ENCODE data around the gene TRIP12. TPM values are rescaled to one million over a fixed set of nuclear protein-coding genes. Genes with fewer than 3 reads are reported as not detected.
"Not testable (repeated sequence)": the region's sequence is repeated elsewhere in the genome, so short reads cannot be mapped to it uniquely, and the experiment has no call there.

The TRIP12 gene
- total RNA-seq, result 222 TPM
- long read RNA-seq, full-length matches to known transcripts, result 1 of 61 reads
- long read RNA-seq, partial matches to known transcripts, result 28 of 61 reads
- long read RNA-seq, other reads (novel, unspliced or antisense), result 32 of 61 reads

- DNase-seq (ENCODE audit: low spot score), result peak; percentile 95
- intact Hi-C loops (cut with DNase I), result loop anchor here (5.0 kb wide), 1 partner anchor 120 kb away; no protein-coding TSS in a partner anchor
Measured at GRCh38 chr2:229921892-229922448, at the start of gene TRIP12. TSS of gene TRIP12 (minus strand) at chr2:229922009. CDS start at chr2:229880079, 41,930 bp downstream.

- no peak for DNase-seq (ENCODE audit: low spot score)
- intact Hi-C loops (cut with DNase I), result no loop called here
Measured at GRCh38 chr2:229971298-229971790, 49.5 kb upstream of the TRIP12 start.

GRCh38 chr2:229970406-229970805, 48.6 kb upstream of the TRIP12 start:
- intact Hi-C loops (cut with DNase I), result no loop called here

GRCh38 chr2:229969921-229970320, 48.1 kb upstream of the TRIP12 start:
- intact Hi-C loops (cut with DNase I), result no loop called here
- DNase-seq (ENCODE audit: low spot score), result no peak

More at GRCh38 chr2:229970406-229970805, 48.6 kb upstream of the TRIP12 start:
- no peak for DNase-seq (ENCODE audit: low spot score)

GRCh38 chr2:229963596-229963995, 41.8 kb upstream of the TRIP12 start:
- DNase-seq (ENCODE audit: low spot score); intact Hi-C loops (cut with DNase I): not testable (repeated sequence)

- intact Hi-C loops (cut with DNase I), result no loop called here
Measured at GRCh38 chr2:229956491-229956890, 34.7 kb upstream of the TRIP12 start.

GRCh38 chr2:229955663-229956062, 33.9 kb upstream of the TRIP12 start:
- intact Hi-C loops (cut with DNase I), result no loop called here

More at GRCh38 chr2:229956491-229956890, 34.7 kb upstream of the TRIP12 start:
- DNase-seq (ENCODE audit: low spot score), result no peak

GRCh38 chr2:229952256-229952835, 30.5 kb upstream of the TRIP12 start:
- intact Hi-C loops (cut with DNase I), result no loop called here
- no peak for DNase-seq (ENCODE audit: low spot score)

More at GRCh38 chr2:229955663-229956062, 33.9 kb upstream of the TRIP12 start:
- DNase-seq (ENCODE audit: low spot score), result no peak

GRCh38 chr2:229947544-229947943, 25.7 kb upstream of the TRIP12 start:
- intact Hi-C loops (cut with DNase I), result no loop called here

GRCh38 chr2:229945975-229946374, 24.2 kb upstream of the TRIP12 start:
- DNase-seq (ENCODE audit: low spot score), result no peak
- intact Hi-C loops (cut with DNase I), result no loop called here

More at GRCh38 chr2:229947544-229947943, 25.7 kb upstream of the TRIP12 start:
- no peak for DNase-seq (ENCODE audit: low spot score)

GRCh38 chr2:229943770-229944449, 22.1 kb upstream of the TRIP12 start:
- intact Hi-C loops (cut with DNase I), result no loop called here
- no peak for DNase-seq (ENCODE audit: low spot score)

- no peak for DNase-seq (ENCODE audit: low spot score)
- intact Hi-C loops (cut with DNase I), result no loop called here
Measured at GRCh38 chr2:229943171-229943570, 21.4 kb upstream of the TRIP12 start.

GRCh38 chr2:229942671-229943070, 20.9 kb upstream of the TRIP12 start:
- intact Hi-C loops (cut with DNase I), result no loop called here
- DNase-seq (ENCODE audit: low spot score), result no peak

- DNase-seq (ENCODE audit: low spot score), result no peak
- intact Hi-C loops (cut with DNase I), result no loop called here
Measured at GRCh38 chr2:229937537-229937936, 15.7 kb upstream of the TRIP12 start.

GRCh38 chr2:229931241-229931640, 9.4 kb upstream of the TRIP12 start:
- intact Hi-C loops (cut with DNase I), result no loop called here
- no peak for DNase-seq (ENCODE audit: low spot score)

- intact Hi-C loops (cut with DNase I), result no loop called here
- DNase-seq (ENCODE audit: low spot score), result no peak
Measured at GRCh38 chr2:229930656-229931055, 8.8 kb upstream of the TRIP12 start.

- intact Hi-C loops (cut with DNase I), result no loop called here
- no peak for DNase-seq (ENCODE audit: low spot score)
Measured at GRCh38 chr2:229927817-229928321, 6.1 kb upstream of the TRIP12 start.

- intact Hi-C loops (cut with DNase I), result no loop called here
- DNase-seq (ENCODE audit: low spot score), result no peak
Measured at GRCh38 chr2:229925201-229925600, 3.4 kb upstream of the TRIP12 start.

- intact Hi-C loops (cut with DNase I), result loop anchor here (5.0 kb wide), 1 partner anchor 122 kb away; no protein-coding TSS in a partner anchor
- DNase-seq (ENCODE audit: low spot score), result not testable (repeated sequence)
Measured at GRCh38 chr2:229924541-229924940, 2.7 kb upstream of the TRIP12 start.
